Activated CD8-positive, alpha-beta memory T cell treated with anti-CD3 and anti-CD28 coated beads, Interleukin-2, amount 50 U/mL, for 4 hours (primary cell): ENCODE results near the gene PSMB10.
A peak's percentile ranks its signal among the peaks of the same experiment; 100 is the strongest.
"Not testable (repeated sequence)": the region's sequence is repeated elsewhere in the genome, so short reads cannot be mapped to it uniquely, and the experiment has no call there.

Experiments used
- DNase-seq: peaks from one replicate; pipeline ENCODE4 v3.0.0-alpha.2; 2020

Gene PSMB10

GRCh38 chr16:67936124-67936879 lies at the start of gene PSMB10:
TSS of gene PSMB10 (minus strand) at chr16:67936850. CDS start at chr16:67936749, 101 bp downstream.
- no peak for DNase-seq

DNA sequence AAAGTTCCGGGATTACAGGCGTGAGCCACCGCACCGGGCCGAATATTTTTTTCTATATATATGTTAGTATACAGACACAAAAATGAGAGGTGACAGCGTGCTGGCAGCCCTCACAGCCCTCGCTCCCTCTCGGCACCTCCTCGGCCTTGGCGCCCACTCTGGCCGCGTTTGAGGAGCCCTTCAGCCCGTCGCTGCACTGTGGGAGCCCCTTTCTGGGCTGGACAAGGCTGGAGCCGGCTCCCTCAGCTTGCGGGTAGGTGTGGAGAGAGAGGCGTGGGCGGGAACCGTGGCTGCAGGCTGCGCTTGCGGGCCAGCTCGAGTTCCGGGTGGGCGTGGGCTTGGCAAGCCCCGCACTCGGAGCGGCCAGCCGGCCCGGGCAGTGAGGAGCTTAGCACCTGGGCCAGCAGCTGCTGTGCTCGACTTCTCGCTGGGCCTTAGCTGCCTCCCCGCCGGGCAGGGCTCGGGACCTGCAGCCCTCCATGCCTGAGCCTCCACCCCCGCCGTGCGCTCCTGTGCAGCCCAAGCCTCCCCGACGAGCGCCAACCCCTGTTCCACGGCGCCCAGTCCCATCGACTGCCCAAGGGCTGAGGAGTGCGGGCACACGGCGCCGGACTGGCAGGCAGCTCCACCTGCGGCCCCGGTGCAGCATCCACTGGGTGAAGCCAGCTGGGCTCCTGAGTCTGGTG lies 45.5 kb upstream of the PSMB10 start:
- DNase-seq, result no peak

DNA sequence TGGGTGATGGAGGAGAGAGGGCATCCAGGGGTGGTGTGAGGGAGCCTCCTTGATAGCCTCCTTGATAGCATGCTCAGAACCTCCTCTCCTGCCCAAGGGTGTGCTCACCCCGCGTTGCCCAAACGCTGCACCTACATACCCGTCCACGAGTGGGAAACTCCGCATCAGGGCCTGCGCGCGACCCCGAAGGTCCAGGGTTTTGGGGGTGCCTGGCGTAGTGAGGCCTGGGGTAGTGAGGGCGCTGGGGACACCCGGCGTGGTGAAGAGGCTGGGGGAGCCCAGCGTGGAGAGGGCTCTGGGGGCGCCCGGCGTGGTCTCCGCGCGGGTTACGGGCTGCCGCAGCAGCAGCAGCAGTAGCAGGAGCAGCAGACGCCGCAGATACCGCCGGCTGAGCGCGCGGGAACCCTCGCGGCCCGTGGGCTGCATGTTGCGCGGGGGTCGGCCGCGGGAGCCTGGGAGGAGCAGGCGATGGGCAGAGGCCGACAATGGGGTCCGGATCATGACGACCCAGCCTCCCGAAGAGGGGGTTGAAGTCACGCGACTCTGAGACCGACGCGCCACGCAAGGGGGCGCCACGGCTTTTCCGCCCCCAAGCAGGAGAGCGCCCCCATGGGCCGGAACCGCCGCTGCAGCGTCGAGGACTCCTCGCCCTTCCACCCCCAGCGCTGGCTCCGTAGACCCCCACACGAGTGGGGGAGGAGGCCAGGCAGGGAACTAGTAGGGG lies 43.5 kb upstream of the PSMB10 start, which contains the start of gene DPEP3:
Gene DPEP3, minus strand, starts transcription at position 545 of the 724 bp plus-strand sequence. Its CDS starts 119 bp downstream, at position 426.
- no peak for DNase-seq

- no peak for DNase-seq
Measured at GRCh38 chr16:67977469-67978227, 41.0 kb upstream of the PSMB10 start.

DNA sequence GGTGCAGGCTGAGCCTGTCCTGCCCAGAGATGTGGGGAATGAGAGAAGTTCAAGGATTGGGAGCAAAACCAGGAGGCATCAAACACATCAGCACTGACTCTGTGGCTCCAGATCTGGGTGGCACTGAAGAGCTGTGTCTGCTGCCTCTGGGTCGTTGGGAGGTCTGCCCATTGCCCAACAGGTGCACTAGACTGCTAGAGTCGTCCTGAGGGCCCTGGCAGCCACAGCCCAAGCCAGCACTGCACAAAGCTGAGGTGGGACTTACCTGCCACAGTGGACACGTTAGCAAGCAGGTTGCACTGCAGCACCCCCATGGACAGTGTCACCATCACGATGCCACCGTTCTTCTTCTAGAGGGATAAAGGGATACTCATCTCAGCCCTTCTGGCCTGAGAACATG lies 40.4 kb upstream of the PSMB10 start:
- no peak for DNase-seq

- no peak for DNase-seq
Measured at GRCh38 chr16:67976205-67976604, 39.6 kb upstream of the PSMB10 start.

GRCh38 chr16:67975321-67976105 lies 38.9 kb upstream of the PSMB10 start:
- no peak for DNase-seq

GRCh38 chr16:67972285-67972684 lies 35.6 kb upstream of the PSMB10 start:
- DNase-seq, result not testable (repeated sequence)

DNA sequence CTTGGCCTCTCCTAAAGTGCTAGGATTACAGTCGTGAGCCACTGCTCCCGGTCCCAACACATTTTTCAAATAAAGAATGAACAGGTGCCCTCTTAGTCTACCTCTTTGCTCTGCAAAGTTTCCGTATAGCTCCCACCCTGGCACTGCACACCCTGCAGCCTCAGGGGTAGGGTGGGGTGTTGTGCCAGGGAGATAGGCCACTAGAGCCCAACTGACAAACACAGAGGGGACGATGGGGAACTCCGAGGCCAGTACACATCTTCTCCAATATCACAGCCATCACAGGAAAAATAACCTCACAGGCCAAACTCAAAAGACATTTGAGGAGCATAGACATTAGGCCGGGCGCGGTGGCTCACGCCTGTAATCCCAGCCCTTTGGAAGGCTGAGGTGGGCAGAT lies 34.5 kb upstream of the PSMB10 start:
- no peak for DNase-seq

GRCh38 chr16:67969254-67970039 lies 32.8 kb upstream of the PSMB10 start:
- no peak for DNase-seq

GRCh38 chr16:67968400-67969253 lies 32.0 kb upstream of the PSMB10 start, which contains the start of gene SLC12A4:
TSS of gene SLC12A4 (minus strand) at chr16:67968637. CDS start at chr16:67968553, 84 bp downstream.
- peak; percentile 84 for DNase-seq

- DNase-seq, result no peak
Measured at GRCh38 chr16:67967958-67968399, 31.3 kb upstream of the PSMB10 start.

GRCh38 chr16:67967183-67967957 lies 30.7 kb upstream of the PSMB10 start:
- DNase-seq, result no peak

GRCh38 chr16:67966549-67967182 lies 30.0 kb upstream of the PSMB10 start:
- DNase-seq, result no peak

- DNase-seq, result no peak
Measured at GRCh38 chr16:67965668-67966548, 29.3 kb upstream of the PSMB10 start.

GRCh38 chr16:67964477-67965131 lies 28.0 kb upstream of the PSMB10 start:
- DNase-seq, result no peak
